Keratinocyte (primary cell): ENCODE measurements around the gene CLDN20. TPM values are rescaled to one million over a fixed set of nuclear protein-coding genes. Genes with fewer than 3 reads are reported as not detected.

ENCODE experiments used
- DNase-seq: peaks from one replicate; pipeline ENCODE4 v3.0.0-alpha.2; 2011; ENCODE audit warnings: low read depth, missing footprints, low spot score
- FAIRE-seq: peaks from 2 replicates; lab custom pipeline; 2011; peaks lifted over from hg19 to GRCh38; lab: Jason Lieb, UNC
- H2AFZ ChIP-seq: 2 replicates; pipeline ENCODE4 v1.6.0; 2012; ENCODE audit warnings: low read length, control low read depth, inconsistent platforms; ENCODE audit not compliant: control insufficient read depth
- H3K27ac ChIP-seq: 2 replicates; pipeline ENCODE4 v1.5.1; 2011; ENCODE audit warnings: low read length; ENCODE audit not compliant: control insufficient read depth, insufficient read depth
- H3K27me3 ChIP-seq: 3 replicates; pipeline ENCODE4 v1.6.0; 2011; ENCODE audit warnings: low read length; ENCODE audit not compliant: control insufficient read depth, insufficient read depth; ENCODE audit errors: extremely low read depth
- H3K36me3 ChIP-seq, 2 experiments: 2 replicates in 1 of 2; 3 replicates in 1 of 2; pipeline ENCODE4 v1.5.1; 2011; ENCODE audit warnings: low read length in 2 of 2, mild to moderate bottlenecking in 1 of 2; ENCODE audit not compliant: control insufficient read depth in 2 of 2, insufficient read depth in 2 of 2; ENCODE audit errors: extremely low read depth in 1 of 2
- H3K4me1 ChIP-seq: 3 replicates; pipeline ENCODE4 v1.5.1; 2011; ENCODE audit warnings: low read length; ENCODE audit not compliant: control insufficient read depth, insufficient read depth; ENCODE audit errors: extremely low read depth
- H3K4me2 ChIP-seq: 3 replicates; pipeline ENCODE4 v1.6.0; 2011; ENCODE audit warnings: low read depth, low read length; ENCODE audit not compliant: control insufficient read depth, insufficient read depth; ENCODE audit errors: extremely low read depth
- H3K4me3 ChIP-seq, 3 experiments: fragments of 200-600 bp in 1 of 3; sonication (generic) in 1 of 3; 2 replicates in 2 of 3; 3 replicates in 1 of 3; pipeline ENCODE4 v1.5.1; 2011 to 2016; ENCODE audit warnings: low read length in 3 of 3, mild to moderate bottlenecking in 3 of 3, control low read depth in 2 of 3, inconsistent platforms in 1 of 3, low read depth in 1 of 3, mixed read lengths in 1 of 3, mixed run types in 1 of 3, moderate library complexity in 1 of 3; ENCODE audit not compliant: control insufficient read depth in 2 of 3, insufficient read depth in 2 of 3; ENCODE audit errors: extremely low read depth in 1 of 3
- H3K79me2 ChIP-seq: 2 replicates; pipeline ENCODE4 v1.6.0; 2012; ENCODE audit warnings: low read length; ENCODE audit not compliant: control insufficient read depth, insufficient read depth
- H3K9ac ChIP-seq: 3 replicates; pipeline ENCODE4 v1.6.0; 2011; ENCODE audit warnings: low read length; ENCODE audit not compliant: control insufficient read depth, insufficient read depth; ENCODE audit errors: extremely low read depth
- H3K9me1 ChIP-seq: 3 replicates; pipeline ENCODE4 v1.6.0; 2011; ENCODE audit warnings: low read length; ENCODE audit not compliant: control insufficient read depth, insufficient read depth; ENCODE audit errors: extremely low read depth
- H3K9me3 ChIP-seq: 2 replicates; pipeline ENCODE4 v1.5.1; 2012; ENCODE audit warnings: low read depth, low read length; ENCODE audit not compliant: control insufficient read depth
- H4K20me1 ChIP-seq: 3 replicates; pipeline ENCODE4 v1.6.0; 2011; ENCODE audit warnings: low read length; ENCODE audit not compliant: control insufficient read depth, insufficient read depth; ENCODE audit errors: extremely low read depth
- EZH2 ChIP-seq: IDR thresholded peaks from one replicate; pipeline ENCODE4 v1.6.1; 2012; ENCODE audit warnings: inconsistent platforms, mild to moderate bottlenecking, low read length, moderate library complexity
- dilution Hi-C: fragments of 300-500 bp; cut with MboI; formaldehyde crosslinking; loops from one replicate; pipeline ENCODE4 v1.7.0; 2020; ENCODE audit warnings: low sequenced_read_pairs; ENCODE audit not compliant: extremely low pct_ligation_motif_present
- polyA plus RNA-seq, 5 experiments: library from polyadenylated mRNA; depleted of rRNA in 3 of 5; stranded (reverse) in 3 of 5; stranded (forward) in 1 of 5; unstranded in 1 of 5; fragments of >200 nt; gene quantifications; 1 replicate in 1 of 5; 2 replicates in 3 of 5; 3 replicates in 1 of 5; pipeline versions ENCODE4 v1.2.1 to v1.2.3, GENCODE V29; 2011 to 2012; ENCODE audit warnings: missing spikeins in 2 of 5, low read depth in 1 of 5, low replicate concordance in 1 of 5
- TF ChIP-seq, protein P1 (sequence below), 3 experiments: IDR thresholded peaks in 1 of 3; conservative IDR thresholded peaks in 1 of 3; optimal IDR thresholded peaks in 1 of 3; 2 replicates in 2 of 3; 3 replicates in 1 of 3; pipeline versions ENCODE3 to v1.5.1; 2011; ENCODE audit warnings: low read length in 3 of 3, mild to moderate bottlenecking in 3 of 3, moderate library complexity in 2 of 3, control low read depth in 1 of 3, inconsistent platforms in 1 of 3; ENCODE audit not compliant: insufficient read depth in 2 of 3; ENCODE audit errors: extremely low read depth in 1 of 3

CLDN20 gene
- polyA plus RNA-seq, 1 donor (not counting 4 experiments of a cell fraction or from before 2014, with no cell fraction given), result 0.09 TPM

DNA sequence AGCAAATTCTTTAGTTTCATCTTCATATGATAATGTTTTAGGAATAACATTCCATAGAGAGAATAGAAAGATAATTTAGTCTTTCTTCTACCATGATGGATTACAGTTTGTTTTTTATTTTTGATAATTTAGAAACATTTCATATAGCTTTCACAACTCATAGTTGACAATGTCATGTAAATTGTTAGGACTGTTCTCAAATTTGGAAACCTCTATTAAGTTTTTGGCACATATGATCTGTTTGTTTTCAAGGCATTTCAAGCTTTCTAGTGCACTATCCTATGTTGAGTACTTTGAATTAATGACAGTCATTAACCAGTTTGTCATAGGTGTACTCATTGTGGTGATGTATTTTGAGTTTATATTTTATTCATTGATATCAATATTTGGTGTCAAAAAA, 61.2 kb downstream of the CLDN20 start:
- H3K9me3 ChIP-seq, result no peaks in the 10 kb centered on the region
- no peak overlapping the region for H3K9ac ChIP-seq
- H3K79me2 ChIP-seq, result no peaks in the 10 kb centered on the region
- no peaks in the 10 kb centered on the region for H3K4me1 ChIP-seq
- no peak for TF ChIP-seq EZH2
- TF ChIP-seq, protein P1, sequence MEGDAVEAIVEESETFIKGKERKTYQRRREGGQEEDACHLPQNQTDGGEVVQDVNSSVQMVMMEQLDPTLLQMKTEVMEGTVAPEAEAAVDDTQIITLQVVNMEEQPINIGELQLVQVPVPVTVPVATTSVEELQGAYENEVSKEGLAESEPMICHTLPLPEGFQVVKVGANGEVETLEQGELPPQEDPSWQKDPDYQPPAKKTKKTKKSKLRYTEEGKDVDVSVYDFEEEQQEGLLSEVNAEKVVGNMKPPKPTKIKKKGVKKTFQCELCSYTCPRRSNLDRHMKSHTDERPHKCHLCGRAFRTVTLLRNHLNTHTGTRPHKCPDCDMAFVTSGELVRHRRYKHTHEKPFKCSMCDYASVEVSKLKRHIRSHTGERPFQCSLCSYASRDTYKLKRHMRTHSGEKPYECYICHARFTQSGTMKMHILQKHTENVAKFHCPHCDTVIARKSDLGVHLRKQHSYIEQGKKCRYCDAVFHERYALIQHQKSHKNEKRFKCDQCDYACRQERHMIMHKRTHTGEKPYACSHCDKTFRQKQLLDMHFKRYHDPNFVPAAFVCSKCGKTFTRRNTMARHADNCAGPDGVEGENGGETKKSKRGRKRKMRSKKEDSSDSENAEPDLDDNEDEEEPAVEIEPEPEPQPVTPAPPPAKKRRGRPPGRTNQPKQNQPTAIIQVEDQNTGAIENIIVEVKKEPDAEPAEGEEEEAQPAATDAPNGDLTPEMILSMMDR (optimal IDR thresholded peaks at IDR 0.05 in 1 of 3, IDR thresholded peaks at IDR 0.05 in 1 of 3, conservative IDR thresholded peaks at IDR 0.05 in 1 of 3; ENCODE audit: extremely low read depth in 1 of 3, insufficient read depth in 2 of 3, low read length in 3 of 3), result no peak
- H3K4me3 ChIP-seq, result no peak overlapping the region
- DNase-seq (no peak), FAIRE-seq (no peak)
- no peaks in the 10 kb centered on the region for H3K36me3 ChIP-seq
- H3K9me1 ChIP-seq, result no peaks in the 10 kb centered on the region
- H3K27me3 ChIP-seq, result no peaks in the 10 kb centered on the region
- H3K27ac ChIP-seq, result no peak overlapping the region
- dilution Hi-C loops, result no loop called here
- H2AFZ ChIP-seq, result no peak overlapping the region
- H4K20me1 ChIP-seq, result no peaks in the 10 kb centered on the region
- H3K4me2 ChIP-seq, result no peak overlapping the region

DNA sequence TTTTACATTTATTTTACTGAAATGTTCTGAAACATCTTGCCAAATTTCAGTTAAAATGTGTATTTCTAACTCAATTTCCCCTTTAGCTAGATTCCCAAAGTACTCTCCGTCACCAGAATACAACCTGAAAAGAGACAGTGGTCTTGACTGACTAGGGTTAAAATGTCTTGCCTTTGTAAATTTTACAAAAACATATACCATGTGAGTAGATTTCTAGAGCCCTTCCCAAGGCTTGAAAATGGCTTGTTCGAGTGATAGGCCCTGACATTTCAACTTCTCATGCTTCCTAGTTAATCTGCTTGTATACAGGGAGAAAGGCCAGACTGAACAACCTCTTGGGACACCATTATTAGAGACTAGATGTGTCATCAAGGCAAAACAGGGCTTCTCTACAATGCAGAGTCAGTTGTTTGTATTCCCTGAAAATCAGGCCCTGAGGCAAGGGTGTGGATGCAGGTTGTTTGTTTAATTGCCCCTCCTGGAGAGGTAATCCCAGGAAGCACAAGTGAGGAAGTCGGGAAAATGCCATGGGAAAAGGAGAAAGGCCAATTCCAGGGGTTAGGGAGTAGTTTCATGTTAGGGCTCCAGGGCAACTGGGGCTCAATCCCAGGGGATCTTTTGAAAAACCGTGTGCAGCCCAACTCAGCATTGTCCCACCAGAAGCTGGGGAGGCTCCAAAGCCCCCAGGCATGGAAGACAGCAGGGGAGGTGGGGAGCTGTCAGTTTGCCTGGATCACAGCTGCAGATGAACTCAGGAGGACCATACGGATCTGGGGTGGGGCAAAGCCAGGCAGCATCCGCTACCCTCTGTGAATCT, 62.1 kb downstream of the CLDN20 start:
- H3K4me1 ChIP-seq, result no peaks in the 10 kb centered on the region
- H4K20me1 ChIP-seq, result no peaks in the 10 kb centered on the region
- peak; percentile 17 for FAIRE-seq
- H3K9ac ChIP-seq, result no peak overlapping the region
- no peaks in the 10 kb centered on the region for H3K27me3 ChIP-seq
- H3K9me1 ChIP-seq, result no peaks in the 10 kb centered on the region
- no peak for DNase-seq
- no peak overlapping the region for H3K4me3 ChIP-seq
- H2AFZ ChIP-seq, result no peak overlapping the region
- H3K27ac ChIP-seq, result no peak overlapping the region
- H3K36me3 ChIP-seq, result no peaks in the 10 kb centered on the region
- TF ChIP-seq EZH2, result no peak
- TF ChIP-seq, protein P1 (optimal IDR thresholded peaks at IDR 0.05 in 1 of 3, IDR thresholded peaks at IDR 0.05 in 1 of 3, conservative IDR thresholded peaks at IDR 0.05 in 1 of 3; ENCODE audit: extremely low read depth in 1 of 3, insufficient read depth in 2 of 3, low read length in 3 of 3), result no peak
- no peaks in the 10 kb centered on the region for H3K9me3 ChIP-seq
- H3K4me2 ChIP-seq, result no peak overlapping the region
- dilution Hi-C loops, result no loop called here
- H3K79me2 ChIP-seq, result no peaks in the 10 kb centered on the region

Other genes starting within 250 kb of the CLDN20 start
- 20.1 to 38.6 TPM (median 32.8 TPM) in 3 replicates for gene TFB1M, start 50.5 kb downstream of the CLDN20 start, polyA plus RNA-seq
- gene NOX3, start 191.8 kb downstream of the CLDN20 start, polyA plus RNA-seq, result not detected in 3 replicates